Cardiac fibroblast (primary cell): ENCODE results near the gene ERCC1.

Experiments
- DNase-seq, 2 donors: peaks; one replicate each; pipeline versions ENCODE4 v3.0.0 to v3.0.0-alpha.2; 2010; ENCODE audit warnings: low read depth in 2 of 2
- H3K4me3 ChIP-seq, 2 donors: replicated peaks in 1 of 2; 1 replicate in 1 of 2; 2 replicates in 1 of 2; pipeline ENCODE4 v1.5.1; 2011; ENCODE audit warnings: low read depth in 2 of 2, low read length in 2 of 2, mild to moderate bottlenecking in 2 of 2, moderate library complexity in 1 of 2
- TF ChIP-seq, protein P1 (sequence below): IDR thresholded peaks from one replicate; pipeline ENCODE4 v1.5.1; 2011; ENCODE audit warnings: low read depth, mild to moderate bottlenecking, low read length, inconsistent platforms

ERCC1 gene

DNA sequence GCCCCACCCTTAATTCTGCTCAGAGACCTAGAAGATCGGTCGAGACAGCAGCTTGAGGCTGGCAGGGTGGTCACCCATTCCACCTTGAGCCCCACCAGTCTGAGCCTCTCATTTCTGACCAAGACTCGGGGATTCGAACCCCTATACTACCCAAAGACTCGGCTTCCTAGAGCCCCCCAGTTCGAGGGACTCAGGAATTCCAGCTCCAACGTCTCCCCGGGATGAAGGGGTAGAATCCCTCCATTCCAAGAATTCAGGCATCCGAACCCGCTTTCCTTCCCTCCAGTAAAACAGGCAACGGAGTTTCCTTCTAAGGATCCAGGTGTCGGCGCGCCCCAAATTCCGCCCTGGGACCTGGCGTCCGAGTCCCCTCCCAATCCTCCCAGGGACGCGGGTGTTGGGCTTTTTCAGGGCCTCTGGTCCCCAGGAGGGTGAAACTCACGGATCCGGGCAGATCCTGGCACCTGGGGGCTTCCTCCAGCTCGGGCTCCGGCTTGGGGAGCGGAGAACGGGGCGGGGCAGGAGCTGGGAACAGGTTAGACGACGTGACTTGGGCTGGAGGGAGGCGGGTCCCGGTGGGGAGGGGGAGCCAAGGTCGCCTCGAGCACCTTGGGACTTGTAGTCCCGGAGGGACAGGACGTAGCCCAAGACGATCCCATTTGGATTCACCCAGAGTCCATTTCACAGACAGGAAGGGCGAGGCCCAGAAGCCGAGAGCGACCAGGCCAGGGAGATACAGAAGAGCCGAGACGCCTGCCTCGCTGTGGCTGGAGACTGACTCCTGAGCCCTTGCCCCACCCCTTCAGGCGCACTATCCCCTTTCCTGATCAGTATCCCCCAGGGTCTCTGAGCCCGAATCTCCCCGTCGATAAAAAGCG, 18.9 kb downstream of the ERCC1 start, which contains the start of gene PPP1R13L:
Gene PPP1R13L (minus strand): TSS at position 513 of the 878 bp plus-strand sequence. CDS start 6,751 bp downstream, outside the sequence.
- peak; percentile 80 to 90 for DNase-seq
- TF ChIP-seq, protein P1, sequence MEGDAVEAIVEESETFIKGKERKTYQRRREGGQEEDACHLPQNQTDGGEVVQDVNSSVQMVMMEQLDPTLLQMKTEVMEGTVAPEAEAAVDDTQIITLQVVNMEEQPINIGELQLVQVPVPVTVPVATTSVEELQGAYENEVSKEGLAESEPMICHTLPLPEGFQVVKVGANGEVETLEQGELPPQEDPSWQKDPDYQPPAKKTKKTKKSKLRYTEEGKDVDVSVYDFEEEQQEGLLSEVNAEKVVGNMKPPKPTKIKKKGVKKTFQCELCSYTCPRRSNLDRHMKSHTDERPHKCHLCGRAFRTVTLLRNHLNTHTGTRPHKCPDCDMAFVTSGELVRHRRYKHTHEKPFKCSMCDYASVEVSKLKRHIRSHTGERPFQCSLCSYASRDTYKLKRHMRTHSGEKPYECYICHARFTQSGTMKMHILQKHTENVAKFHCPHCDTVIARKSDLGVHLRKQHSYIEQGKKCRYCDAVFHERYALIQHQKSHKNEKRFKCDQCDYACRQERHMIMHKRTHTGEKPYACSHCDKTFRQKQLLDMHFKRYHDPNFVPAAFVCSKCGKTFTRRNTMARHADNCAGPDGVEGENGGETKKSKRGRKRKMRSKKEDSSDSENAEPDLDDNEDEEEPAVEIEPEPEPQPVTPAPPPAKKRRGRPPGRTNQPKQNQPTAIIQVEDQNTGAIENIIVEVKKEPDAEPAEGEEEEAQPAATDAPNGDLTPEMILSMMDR, result no peak
- peak within 1 kb of the TSS; percentile 93 to 97 for H3K4me3 ChIP-seq

DNA sequence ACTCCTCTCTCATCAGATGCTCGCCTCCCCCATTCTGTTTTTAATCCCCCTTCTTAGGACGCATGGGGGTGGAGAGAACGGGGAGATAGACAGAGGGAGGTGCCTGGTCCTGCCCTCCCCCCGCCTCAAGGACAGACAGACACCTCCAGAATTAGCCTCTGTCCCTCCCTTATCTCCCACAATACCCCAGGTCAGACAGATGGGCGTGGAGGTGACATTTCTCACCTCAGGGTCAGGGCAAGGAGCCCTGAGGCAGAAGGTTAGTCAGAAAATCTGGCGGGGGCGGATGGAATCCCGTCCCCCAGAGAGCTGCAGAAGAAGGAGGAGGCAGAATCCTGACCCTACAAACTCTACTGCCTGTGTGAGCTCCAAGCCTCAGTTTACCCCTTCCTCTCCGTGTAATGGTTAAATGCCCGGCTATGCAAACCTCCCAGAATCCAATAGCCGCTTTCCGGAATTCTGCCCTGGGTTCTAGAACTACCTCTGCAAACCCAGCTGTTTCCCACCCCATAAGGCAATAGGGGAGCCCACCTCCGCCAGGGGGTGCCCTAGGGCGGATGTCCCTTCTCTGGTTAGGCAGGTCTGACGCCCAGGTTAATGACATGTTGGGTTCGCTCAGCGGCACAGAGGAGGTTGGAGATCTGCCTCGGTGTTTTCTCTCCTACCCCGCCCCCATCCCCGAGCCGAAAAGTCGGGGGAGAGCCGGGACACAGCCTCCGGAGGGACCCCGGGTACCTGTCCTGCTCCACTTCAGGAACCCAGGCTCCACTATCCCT, 19.7 kb downstream of the ERCC1 start:
- peak overlapping the region; percentile 93 to 97 for H3K4me3 ChIP-seq
- DNase-seq, result peak in 1 of 2 donors; percentile 54
- TF ChIP-seq, protein P1, result peak; percentile 65

DNA sequence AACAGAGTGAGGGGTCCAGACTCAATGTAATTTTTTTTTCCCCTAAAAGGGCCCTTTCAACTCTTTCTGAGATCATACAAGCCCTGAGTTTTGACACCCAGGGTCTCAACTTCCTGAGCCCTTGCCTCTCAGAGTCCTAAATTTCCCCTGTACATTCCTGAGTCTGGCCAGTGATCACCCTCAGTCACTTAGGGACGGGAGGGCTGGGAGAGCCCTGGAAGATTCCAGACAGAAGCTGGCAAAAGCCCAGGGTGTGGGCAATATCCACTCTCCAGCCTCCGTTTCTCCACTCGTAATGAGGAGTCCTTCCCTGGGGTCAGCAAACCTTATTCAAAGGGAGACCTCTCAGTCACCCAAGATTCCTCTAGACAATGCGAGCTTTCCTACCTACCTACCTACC, 20.4 kb downstream of the ERCC1 start:
- peak overlapping the region in 1 of 2 donors; percentile 93 for H3K4me3 ChIP-seq
- TF ChIP-seq, protein P1, result no peak

DNA sequence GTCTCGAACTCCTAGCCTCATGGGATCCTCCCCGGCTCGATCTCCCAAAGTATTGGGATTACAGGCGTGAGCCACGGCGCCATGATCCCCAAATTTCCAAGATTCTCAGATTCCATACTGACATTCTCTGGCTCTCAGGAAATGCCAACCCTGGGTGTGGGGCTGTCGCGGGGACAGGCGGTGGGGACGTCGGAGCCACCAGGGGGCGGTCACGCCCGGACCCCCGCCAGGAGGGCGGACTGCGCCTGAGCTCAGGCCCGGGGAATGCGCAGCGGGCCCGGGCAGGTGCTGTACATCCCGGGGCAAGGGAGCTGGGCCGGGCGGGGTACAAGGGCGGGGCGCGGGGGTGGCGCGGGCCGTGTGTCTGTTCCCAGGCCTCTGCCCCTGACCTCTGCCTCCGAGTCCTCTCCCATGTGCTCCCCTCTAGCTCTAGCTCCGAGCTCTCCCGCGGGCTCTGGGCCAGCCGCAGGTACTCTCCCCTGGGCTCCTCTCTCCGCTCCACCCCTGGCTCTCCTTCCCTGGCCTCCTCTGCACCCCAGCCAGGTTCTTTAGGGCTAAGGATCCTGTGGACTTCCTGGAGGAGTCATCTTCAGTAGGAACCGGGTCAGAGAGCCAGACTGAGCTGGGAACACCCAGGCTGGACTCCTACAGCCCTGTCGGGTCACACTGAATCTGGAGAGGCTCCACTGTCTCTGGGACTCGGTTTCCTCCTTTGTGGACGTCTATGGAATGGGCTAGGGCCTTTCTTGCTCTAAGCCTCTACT, 21.2 kb downstream of the ERCC1 start:
- TF ChIP-seq, protein P1, result peak; percentile 35
- H3K4me3 ChIP-seq, result peak overlapping the region in 1 of 2 donors; percentile 26
- peak; percentile 36 to 38 for DNase-seq

More for the DNA sequence above, 20.4 kb downstream of the ERCC1 start:
- no peak for DNase-seq

DNA sequence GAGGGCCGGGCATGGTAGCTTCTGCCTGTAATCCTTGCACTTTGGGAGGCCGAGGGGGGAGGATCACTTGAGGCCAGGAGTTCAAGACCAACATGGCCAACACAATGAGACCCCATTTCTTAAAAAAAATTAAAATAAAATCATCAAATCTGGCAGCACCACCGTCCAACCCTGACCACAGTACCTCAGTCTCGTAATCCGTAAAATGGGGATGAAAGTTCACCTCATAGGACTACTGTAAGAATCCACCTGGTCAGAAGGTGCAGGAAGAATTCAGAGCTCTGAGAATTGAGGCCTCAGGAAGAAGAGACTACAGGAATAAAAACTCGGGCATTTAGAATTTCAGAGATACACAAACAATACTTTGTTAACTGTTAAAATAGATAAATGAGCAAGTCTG, 21.9 kb downstream of the ERCC1 start:
- H3K4me3 ChIP-seq, result no peak overlapping the region
- TF ChIP-seq, protein P1, result no peak
- DNase-seq, result no peak

DNA sequence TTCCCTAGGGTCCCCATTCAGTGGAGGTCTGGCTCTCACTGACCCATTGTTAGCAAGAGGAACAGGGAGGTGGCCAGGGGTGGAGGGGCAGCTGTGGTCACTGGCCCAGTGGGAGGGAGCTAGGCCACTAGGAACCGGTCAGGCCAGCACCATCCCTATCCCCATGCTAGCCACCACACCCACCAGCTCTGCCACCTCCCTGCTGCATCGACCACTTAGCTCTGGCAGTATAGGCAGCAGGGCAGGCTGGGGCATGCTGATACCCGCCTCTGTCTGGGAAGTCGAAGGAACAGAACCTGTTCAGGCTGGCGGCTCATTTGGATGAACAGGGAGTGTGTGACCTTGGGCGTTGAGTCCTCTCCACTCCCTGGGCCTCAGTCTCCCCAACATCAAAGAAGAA, 23.5 kb downstream of the ERCC1 start:
- DNase-seq, result no peak
- TF ChIP-seq, protein P1, result no peak
- no peak overlapping the region for H3K4me3 ChIP-seq
